GM19025 (cell line): ENCODE results near the gene PRKAR2B.

Experiments used
- ATAC-seq: cut with Tn5 transposase; IDR thresholded peaks from one replicate; pipeline ENCODE4 v1.9.1; 2021; ENCODE audit warnings: mild to moderate bottlenecking, low read depth, moderate library complexity; ENCODE audit not compliant: unreplicated experiment

The PRKAR2B gene

GRCh38 chr7:107210400-107210799 lies 165.9 kb downstream of the PRKAR2B start:
- ATAC-seq = no peak
